ENCODE results near the gene BEAN1.

The BEAN1 gene

DNA sequence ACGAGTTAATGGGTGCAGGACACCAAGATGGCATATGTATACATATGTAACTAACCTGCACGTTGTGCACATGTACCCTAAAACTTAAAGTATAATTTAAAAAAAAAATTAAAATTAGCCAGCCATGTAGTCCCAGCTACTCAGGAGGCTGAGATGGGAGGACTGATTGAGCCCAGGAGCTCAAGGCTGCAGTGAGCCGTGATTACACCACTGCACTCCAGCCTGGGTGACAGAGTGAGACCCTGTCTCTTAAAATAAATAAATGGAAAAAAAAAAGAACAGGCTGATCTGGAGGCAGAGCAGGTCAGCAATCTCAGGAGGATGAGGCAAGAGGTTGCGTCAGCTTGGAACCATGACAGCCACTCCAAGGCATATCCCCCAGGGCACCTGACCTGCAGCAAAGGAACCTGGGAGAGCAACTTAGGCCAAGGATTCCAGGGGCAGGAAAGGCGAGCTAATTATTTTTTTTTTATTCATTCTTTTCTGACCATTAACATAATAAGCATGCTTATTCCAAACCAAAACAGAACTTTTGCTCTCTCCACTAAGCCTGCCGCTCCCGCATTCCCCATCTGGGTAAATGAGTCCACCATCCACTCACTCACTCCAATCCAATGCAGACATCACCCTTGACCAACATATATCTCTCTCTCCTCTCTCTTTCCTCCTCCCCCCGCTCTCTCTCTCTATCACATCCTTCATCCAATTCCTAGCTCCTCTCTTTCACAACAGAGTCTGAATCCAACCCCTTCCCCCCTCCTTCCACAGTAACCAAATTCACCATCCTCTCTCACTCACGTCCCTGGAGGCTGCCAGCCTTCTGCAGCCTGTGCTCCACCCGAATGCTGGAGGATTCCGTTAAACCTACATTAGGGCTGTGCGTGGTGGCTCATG, 75.2 kb downstream of the BEAN1 start:
- Histone ChIP-seq H3K27me3 (ENCODE audit: control insufficient read depth, insufficient read depth, low read length) (no peaks in the 10 kb centered on the region), H3K4me3 (ENCODE audit: low read depth, low read length) (no peak overlapping the region), H3K9me3 (ENCODE audit: control insufficient read depth, insufficient read depth, low read depth, low read length) (no peaks in the 10 kb centered on the region), H3K27ac (ENCODE audit: low read depth, low read length) (no peak overlapping the region), H3K9ac (ENCODE audit: low read length) (no peak overlapping the region), H3K36me3 (ENCODE audit: control insufficient read depth, insufficient read depth, low read length) (no peaks in the 10 kb centered on the region), H3K4me1 (ENCODE audit: control insufficient read depth, insufficient read depth, low read length) (no peaks in the 10 kb centered on the region)

DNA sequence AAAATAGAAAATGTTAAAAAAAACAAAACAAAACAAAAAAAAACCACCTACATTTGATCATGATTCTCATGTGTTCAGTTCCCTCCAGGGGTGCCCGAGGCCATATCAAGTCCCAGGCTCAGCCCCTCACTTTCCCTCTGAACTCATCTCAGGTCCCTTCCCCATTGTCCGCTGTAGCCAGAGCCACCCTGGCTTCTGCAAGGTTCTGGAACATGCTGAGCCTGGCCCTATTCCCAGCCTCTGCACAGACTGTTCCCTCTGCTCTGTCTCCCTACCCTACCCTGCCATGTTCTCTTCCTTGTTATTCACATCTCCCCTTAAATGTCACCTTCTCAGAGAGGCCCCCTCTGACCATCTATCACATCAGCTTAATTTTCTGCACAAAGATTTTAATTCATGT, 75.9 kb downstream of the BEAN1 start:
- Histone ChIP-seq H3K9me3 (ENCODE audit: control insufficient read depth, insufficient read depth, low read depth, low read length) (no peaks in the 10 kb centered on the region), H3K4me1 (ENCODE audit: control insufficient read depth, insufficient read depth, low read length) (no peaks in the 10 kb centered on the region), H3K27ac (ENCODE audit: low read depth, low read length) (no peak overlapping the region), H3K36me3 (ENCODE audit: control insufficient read depth, insufficient read depth, low read length) (no peaks in the 10 kb centered on the region), H3K9ac (ENCODE audit: low read length) (no peak overlapping the region), H3K27me3 (ENCODE audit: control insufficient read depth, insufficient read depth, low read length) (no peaks in the 10 kb centered on the region), H3K4me3 (ENCODE audit: low read depth, low read length) (no peak overlapping the region)

DNA sequence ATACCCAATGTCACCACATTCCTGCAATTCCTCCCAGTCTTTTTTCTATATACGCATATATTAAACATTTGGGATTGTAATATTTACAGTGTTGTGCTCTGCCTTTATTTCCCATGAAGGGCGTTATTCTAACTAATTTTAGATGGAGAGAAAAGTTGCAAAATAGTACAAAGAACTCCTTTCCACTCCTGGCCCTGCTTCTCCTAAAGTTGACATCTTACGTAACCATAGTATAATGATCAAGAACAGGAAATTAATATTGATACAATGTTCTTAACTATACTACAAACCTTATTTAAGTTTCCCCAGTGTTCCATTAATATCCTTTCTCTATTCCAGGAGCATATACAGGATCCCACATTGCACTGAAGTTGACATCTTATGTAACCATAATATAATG, 76.5 kb downstream of the BEAN1 start:
- H3K4me3 ChIP-seq (ENCODE audit: low read depth, low read length) = no peak overlapping the region

DNA sequence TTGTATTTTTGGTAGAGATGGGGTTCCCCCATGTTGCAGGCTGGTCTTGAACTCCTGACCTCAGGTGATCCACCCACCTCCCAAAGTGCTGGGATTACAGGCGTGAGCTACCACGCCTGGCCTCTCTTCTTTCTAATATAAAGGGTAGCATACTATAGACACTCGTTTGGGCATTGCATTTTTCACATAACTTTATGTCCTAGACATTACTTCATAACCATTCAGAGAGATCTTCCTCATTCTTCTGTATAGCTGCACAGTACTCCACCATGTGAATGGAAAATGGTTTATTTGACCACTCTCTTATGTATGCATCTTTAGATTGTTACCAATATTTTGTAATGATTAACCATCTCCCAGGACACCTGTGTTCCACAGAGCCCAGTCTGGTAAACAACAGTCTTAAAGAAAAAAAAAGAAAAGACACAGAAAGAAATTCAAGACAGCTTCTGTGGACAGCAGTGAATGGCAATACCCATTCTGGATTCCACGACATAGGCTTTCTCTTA, 80.7 kb downstream of the BEAN1 start:
- no peaks in the 10 kb centered on the region for H3K36me3 ChIP-seq (ENCODE audit: control insufficient read depth, insufficient read depth, low read length)

More for the DNA sequence above, 76.5 kb downstream of the BEAN1 start:
- Histone ChIP-seq H3K4me1 (ENCODE audit: control insufficient read depth, insufficient read depth, low read length) (no peaks in the 10 kb centered on the region), H3K27me3 (ENCODE audit: control insufficient read depth, insufficient read depth, low read length) (no peaks in the 10 kb centered on the region), H3K27ac (ENCODE audit: low read depth, low read length) (no peak overlapping the region), H3K9me3 (ENCODE audit: control insufficient read depth, insufficient read depth, low read depth, low read length) (no peaks in the 10 kb centered on the region), H3K9ac (ENCODE audit: low read length) (no peak overlapping the region), H3K36me3 (ENCODE audit: control insufficient read depth, insufficient read depth, low read length) (no peaks in the 10 kb centered on the region)

DNA sequence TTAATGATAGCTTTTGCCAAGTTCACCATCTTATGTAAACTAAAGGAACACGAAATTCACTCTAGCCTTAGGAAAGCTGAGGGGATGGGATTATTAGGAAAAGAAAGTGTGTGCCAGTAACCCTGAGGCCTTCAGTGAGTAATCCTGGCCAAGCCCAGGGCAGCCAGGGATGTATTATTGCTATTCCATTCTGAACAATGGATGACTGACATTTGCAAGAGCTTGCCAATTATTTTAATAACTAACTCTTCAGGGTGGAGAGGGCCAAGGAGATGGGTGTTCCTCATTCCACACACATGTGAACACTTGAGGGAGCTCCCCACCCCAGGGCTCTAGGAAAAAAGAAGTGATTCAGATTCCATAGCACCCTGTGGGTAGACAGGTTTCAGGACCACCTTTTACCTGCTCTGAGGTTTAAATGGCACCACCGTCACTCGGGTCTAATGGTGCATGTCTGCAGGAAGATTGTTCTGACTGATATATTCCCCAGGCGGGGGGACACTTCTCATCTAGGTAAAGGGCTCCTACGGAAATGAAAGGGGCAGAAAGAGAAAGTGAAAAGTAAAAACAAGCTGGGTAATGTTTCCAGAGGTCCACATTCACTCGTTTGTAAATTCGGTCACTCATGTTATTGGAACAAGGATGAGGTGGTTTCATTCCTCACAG, 81.3 kb downstream of the BEAN1 start:
- no peaks in the 10 kb centered on the region for H3K36me3 ChIP-seq (ENCODE audit: control insufficient read depth, insufficient read depth, low read length)
- no peak overlapping the region for H3K4me3 ChIP-seq (ENCODE audit: low read depth, low read length)
- no peaks in the 10 kb centered on the region for H3K27me3 ChIP-seq (ENCODE audit: control insufficient read depth, insufficient read depth, low read length)
- peaks cover 34% of the 10 kb centered on the region for H3K4me1 ChIP-seq (ENCODE audit: control insufficient read depth, insufficient read depth, low read length)
- no peak overlapping the region for H3K9ac ChIP-seq (ENCODE audit: low read length)
- no peaks in the 10 kb centered on the region; the same call in 1 of the 2 replicates for H3K9me3 ChIP-seq (ENCODE audit: control insufficient read depth, insufficient read depth, low read depth, low read length)
- no peak overlapping the region for H3K27ac ChIP-seq (ENCODE audit: low read depth, low read length)

More for the DNA sequence above, 80.7 kb downstream of the BEAN1 start:
- H3K4me3 ChIP-seq (ENCODE audit: low read depth, low read length) = no peak overlapping the region
- no peak overlapping the region for H3K27ac ChIP-seq (ENCODE audit: low read depth, low read length)
- no peaks in the 10 kb centered on the region for H3K9me3 ChIP-seq (ENCODE audit: control insufficient read depth, insufficient read depth, low read depth, low read length)
- peaks cover 29% of the 10 kb centered on the region for H3K4me1 ChIP-seq (ENCODE audit: control insufficient read depth, insufficient read depth, low read length)
- no peak overlapping the region for H3K9ac ChIP-seq (ENCODE audit: low read length)
- H3K27me3 ChIP-seq (ENCODE audit: control insufficient read depth, insufficient read depth, low read length) = no peaks in the 10 kb centered on the region

DNA sequence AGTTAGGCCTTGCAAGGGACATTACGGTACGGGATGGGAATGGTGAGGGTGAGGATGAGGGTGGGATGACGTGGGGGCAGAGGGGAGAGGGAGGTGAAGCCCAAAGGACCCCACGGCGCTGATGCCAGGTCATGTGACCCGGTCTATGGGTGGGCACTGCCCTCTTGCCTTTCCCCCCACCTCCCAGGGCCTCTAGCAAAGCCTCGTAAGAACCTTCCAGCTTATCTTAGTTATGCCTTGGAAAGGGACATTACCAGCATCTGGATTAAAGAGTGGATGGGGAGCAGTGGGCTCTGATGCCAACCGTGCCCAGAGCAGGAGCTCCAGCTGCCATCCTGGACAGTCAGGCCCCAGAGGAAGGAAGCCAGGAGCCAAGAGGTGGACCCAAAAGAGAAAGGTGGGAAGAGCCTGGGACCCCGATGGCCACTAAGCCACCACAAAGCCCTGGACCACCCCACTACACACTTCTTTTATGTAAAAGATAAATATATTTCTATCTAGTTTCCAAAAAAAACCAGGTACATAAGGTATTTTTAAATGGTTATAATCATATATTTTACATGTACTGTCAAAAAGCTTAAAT, 81.9 kb downstream of the BEAN1 start:
- Histone ChIP-seq H3K4me1 (ENCODE audit: control insufficient read depth, insufficient read depth, low read length) (peaks cover 34% of the 10 kb centered on the region), H3K4me3 (ENCODE audit: low read depth, low read length) (no peak overlapping the region), H3K36me3 (ENCODE audit: control insufficient read depth, insufficient read depth, low read length) (no peaks in the 10 kb centered on the region), H3K27me3 (ENCODE audit: control insufficient read depth, insufficient read depth, low read length) (no peaks in the 10 kb centered on the region), H3K27ac (ENCODE audit: low read depth, low read length) (no peak overlapping the region), H3K9me3 (ENCODE audit: control insufficient read depth, insufficient read depth, low read depth, low read length) (peaks cover 4% of the 10 kb centered on the region; the same call in 1 of the 2 replicates), H3K9ac (ENCODE audit: low read length) (no peak overlapping the region)

DNA sequence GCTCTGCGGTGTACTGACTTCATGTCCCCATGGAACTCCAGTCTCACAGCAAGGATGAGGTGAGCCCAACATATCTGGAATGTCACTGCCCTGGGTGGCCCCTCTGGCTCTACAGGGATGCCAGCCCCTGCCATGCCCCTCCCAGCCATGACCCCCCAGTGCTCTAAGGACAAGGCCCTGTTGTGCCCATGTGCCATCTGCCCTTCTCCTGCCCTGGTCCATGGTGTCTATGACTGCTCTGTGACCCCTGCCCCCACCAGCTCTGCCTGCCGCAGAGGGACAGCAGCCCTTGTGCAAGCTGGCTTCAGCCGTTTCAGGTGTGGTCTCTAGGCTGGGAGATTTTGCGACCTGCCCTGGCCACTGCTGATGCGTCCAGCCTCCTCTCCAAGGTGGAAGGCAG, 82.5 kb downstream of the BEAN1 start:
- Histone ChIP-seq H3K9ac (ENCODE audit: low read length) (no peak overlapping the region), H3K36me3 (ENCODE audit: control insufficient read depth, insufficient read depth, low read length) (no peaks in the 10 kb centered on the region), H3K4me1 (ENCODE audit: control insufficient read depth, insufficient read depth, low read length) (peaks cover 34% of the 10 kb centered on the region), H3K4me3 (ENCODE audit: low read depth, low read length) (no peak overlapping the region), H3K9me3 (ENCODE audit: control insufficient read depth, insufficient read depth, low read depth, low read length) (peaks cover 4% of the 10 kb centered on the region; the same call in 1 of the 2 replicates), H3K27ac (ENCODE audit: low read depth, low read length) (no peak overlapping the region), H3K27me3 (ENCODE audit: control insufficient read depth, insufficient read depth, low read length) (no peaks in the 10 kb centered on the region)

DNA sequence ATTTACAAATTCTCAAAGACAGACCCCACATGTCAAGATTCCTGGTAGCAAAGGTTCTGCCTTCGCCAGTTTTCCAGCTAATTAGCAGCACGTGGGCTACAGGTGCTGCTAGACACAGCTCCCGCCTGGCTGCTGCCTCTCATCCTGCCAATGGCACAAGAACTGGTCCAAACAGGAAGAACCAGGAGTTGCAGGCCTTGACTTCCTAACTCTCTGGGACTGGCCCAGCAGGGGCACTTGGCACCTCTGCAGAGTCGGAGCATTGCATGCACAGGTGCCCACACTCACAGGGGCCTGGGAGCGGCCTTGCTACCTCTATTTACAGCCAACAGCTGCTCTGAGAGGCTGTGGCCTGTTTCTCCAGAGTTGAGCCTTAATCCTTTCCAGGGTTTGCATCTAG, 83.2 kb downstream of the BEAN1 start:
- H3K27ac ChIP-seq (ENCODE audit: low read depth, low read length) = no peak overlapping the region

DNA sequence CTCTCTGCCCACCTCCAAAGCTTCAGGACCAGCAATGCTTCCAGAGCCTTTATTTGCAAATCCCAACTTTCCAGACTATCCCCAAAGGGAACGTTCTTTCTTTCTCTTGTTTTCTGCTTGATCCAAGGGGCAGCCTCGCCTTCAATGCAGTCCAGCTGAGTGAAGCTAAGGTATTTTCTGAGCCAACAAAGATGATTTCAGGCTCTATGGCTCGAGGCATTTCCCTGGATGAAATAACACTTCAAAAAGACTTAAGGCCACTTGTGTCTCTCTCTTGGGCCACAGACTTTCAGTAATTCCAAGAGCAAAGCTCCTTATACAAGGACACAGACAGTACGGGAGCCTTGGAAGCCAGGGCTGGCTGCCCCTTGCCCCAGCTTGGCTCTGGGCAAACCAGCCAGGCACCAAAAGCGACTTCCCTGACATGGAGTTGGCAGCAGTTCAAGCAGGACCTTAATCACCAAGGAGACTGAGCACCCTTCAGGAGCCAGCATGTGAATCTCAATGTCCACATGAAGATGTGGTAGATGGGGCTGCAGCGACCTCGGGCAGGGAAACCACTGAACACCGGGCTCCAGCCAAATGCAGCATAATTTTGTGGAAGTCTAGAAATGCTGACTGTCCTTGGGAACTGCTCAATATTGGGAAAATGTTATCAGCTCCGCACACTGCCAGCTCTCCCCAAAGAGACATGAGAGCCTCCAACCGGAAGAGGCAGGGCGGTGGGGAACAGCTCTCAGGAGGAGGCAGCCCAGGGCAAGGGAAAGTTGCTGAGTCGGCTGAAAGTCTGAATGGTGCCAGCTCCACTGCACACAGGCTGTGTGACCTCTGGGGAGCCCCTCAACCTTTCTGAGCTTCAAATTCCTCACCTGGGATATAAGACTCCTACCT, 83.9 kb downstream of the BEAN1 start:
- Histone ChIP-seq H3K9me3 (ENCODE audit: control insufficient read depth, insufficient read depth, low read depth, low read length) (peaks cover 4% of the 10 kb centered on the region; the same call in 1 of the 2 replicates), H3K27ac (ENCODE audit: low read depth, low read length) (peak overlapping the region; percentile 4; the same call in 1 of the 2 replicates), H3K9ac (ENCODE audit: low read length) (peak overlapping the region; percentile 30), H3K4me3 (ENCODE audit: low read depth, low read length) (no peak overlapping the region), H3K27me3 (ENCODE audit: control insufficient read depth, insufficient read depth, low read length) (no peaks in the 10 kb centered on the region), H3K36me3 (ENCODE audit: control insufficient read depth, insufficient read depth, low read length) (no peaks in the 10 kb centered on the region), H3K4me1 (ENCODE audit: control insufficient read depth, insufficient read depth, low read length) (peaks cover 34% of the 10 kb centered on the region)

More for the DNA sequence above, 83.2 kb downstream of the BEAN1 start:
- no peaks in the 10 kb centered on the region for H3K36me3 ChIP-seq (ENCODE audit: control insufficient read depth, insufficient read depth, low read length)
- peaks cover 34% of the 10 kb centered on the region for H3K4me1 ChIP-seq (ENCODE audit: control insufficient read depth, insufficient read depth, low read length)
- no peak overlapping the region for H3K9ac ChIP-seq (ENCODE audit: low read length)
- no peak overlapping the region for H3K4me3 ChIP-seq (ENCODE audit: low read depth, low read length)
- H3K9me3 ChIP-seq (ENCODE audit: control insufficient read depth, insufficient read depth, low read depth, low read length) = peaks cover 4% of the 10 kb centered on the region; the same call in 1 of the 2 replicates
- H3K27me3 ChIP-seq (ENCODE audit: control insufficient read depth, insufficient read depth, low read length) = no peaks in the 10 kb centered on the region

DNA sequence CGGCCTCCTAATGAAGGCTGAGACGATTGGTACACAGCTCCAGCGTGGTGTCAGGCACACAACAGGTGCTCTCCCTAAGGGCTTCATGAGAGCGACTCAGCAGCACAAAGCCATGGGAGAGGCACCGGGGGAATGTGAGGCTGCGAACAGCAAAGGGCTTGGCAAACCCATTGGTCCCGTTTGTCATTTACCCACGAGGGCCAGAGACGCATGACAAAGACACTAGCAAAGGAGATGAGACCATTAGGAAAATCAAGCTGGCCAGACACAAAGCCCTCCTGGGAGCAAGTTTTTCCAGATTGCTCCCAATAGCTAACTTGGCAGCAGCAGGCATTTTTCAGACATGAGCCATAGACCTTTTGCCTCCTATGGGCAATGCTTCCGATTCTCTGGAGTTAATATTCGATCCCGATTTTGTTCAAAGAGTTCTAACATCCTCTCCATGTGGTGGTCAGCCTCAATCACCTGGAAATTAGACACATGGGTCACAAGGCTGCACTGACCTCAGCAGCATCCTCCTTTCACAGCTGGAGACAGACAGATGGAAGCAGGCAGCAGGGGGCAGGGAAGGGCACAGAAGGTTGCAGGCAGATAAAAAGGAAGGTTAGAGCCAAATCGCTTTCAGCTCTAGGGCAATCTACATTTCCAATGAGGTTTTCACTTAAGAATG, 84.6 kb downstream of the BEAN1 start:
- peaks cover 40% of the 10 kb centered on the region for H3K4me1 ChIP-seq (ENCODE audit: control insufficient read depth, insufficient read depth, low read length)
- H3K27me3 ChIP-seq (ENCODE audit: control insufficient read depth, insufficient read depth, low read length) = no peaks in the 10 kb centered on the region
- peaks cover 4% of the 10 kb centered on the region; the same call in 1 of the 2 replicates for H3K9me3 ChIP-seq (ENCODE audit: control insufficient read depth, insufficient read depth, low read depth, low read length)
- H3K36me3 ChIP-seq (ENCODE audit: control insufficient read depth, insufficient read depth, low read length) = no peaks in the 10 kb centered on the region
- peak overlapping the region; percentile 25 for H3K9ac ChIP-seq (ENCODE audit: low read length)
- no peak overlapping the region for H3K4me3 ChIP-seq (ENCODE audit: low read depth, low read length)
- H3K27ac ChIP-seq (ENCODE audit: low read depth, low read length) = peak overlapping the region; percentile 4; the same call in 1 of the 2 replicates
